Measurements from ENCODE around the gene NPTX2. TPM values are rescaled to one million over a fixed set of nuclear protein-coding genes. Genes with fewer than 3 reads are reported as not detected.
"Not testable (repeated sequence)": the region's sequence is repeated elsewhere in the genome, so short reads cannot be mapped to it uniquely, and the experiment has no call there.

Gene NPTX2
- total and polyA plus RNA-seq, 2 experiments from 2014 or later: 3.0 to 5.5 TPM

- H3K9me3 ChIP-seq (ENCODE audit: low read depth): no peaks in the 10 kb centered on the region
- H3K4me2 ChIP-seq: no peak overlapping the region
- H3K9me2 ChIP-seq (replicated peaks; ENCODE audit: insufficient read depth): no peaks in the 10 kb centered on the region
- 68% methylated on average over 22 of the region's 22 CpGs for whole genome bisulfite sequencing (ENCODE audit: low lambda C conversion rate, missing lambda C conversion rate)
- H3K4me1 ChIP-seq (ENCODE audit: insufficient read depth): no peaks in the 10 kb centered on the region
- no peaks in the 10 kb centered on the region for H3K79me2 ChIP-seq
- DNase-seq (ENCODE audit: low spot score): no peak
- no peaks in the 10 kb centered on the region for H3K27me3 ChIP-seq
- H3K4me3 ChIP-seq: no peak overlapping the region
- no peak for TF ChIP-seq CTCF (IDR thresholded peaks at IDR 0.05; ENCODE audit: poor library complexity)
- TF ChIP-seq EZH2 (IDR thresholded peaks at IDR 0.05; ENCODE audit: borderline replicate concordance): no peak
- TF ChIP-seq EZH2phosphoT487 (IDR thresholded peaks at IDR 0.05; ENCODE audit: low read depth, severe bottlenecking, unreplicated experiment): no peak
- no peaks in the 10 kb centered on the region for H4K20me1 ChIP-seq (ENCODE audit: insufficient read depth, poor library complexity, severe bottlenecking)
- H2AFZ ChIP-seq: no peak overlapping the region
- no peaks in the 10 kb centered on the region for H3K36me3 ChIP-seq (replicated peaks; ENCODE audit: insufficient read depth, low read depth)
- H3K27ac ChIP-seq: no peak overlapping the region
Measured at GRCh38 chr7:98569691-98570337, 47.3 kb upstream of the NPTX2 start.

GRCh38 chr7:98571006-98571405, 46.1 kb upstream of the NPTX2 start:
- no peak overlapping the region for H3K4me2 ChIP-seq
- H3K79me2 ChIP-seq: no peaks in the 10 kb centered on the region
- H3K27me3 ChIP-seq: no peaks in the 10 kb centered on the region
- H3K4me3 ChIP-seq: no peak overlapping the region
- no peak overlapping the region for H3K27ac ChIP-seq
- 86% methylated on average over 5 of the region's 5 CpGs for WGBS (ENCODE audit: low lambda C conversion rate, missing lambda C conversion rate)
- DNase-seq (ENCODE audit: low spot score): no peak
- no peak overlapping the region for H2AFZ ChIP-seq
- H3K9me2 ChIP-seq (replicated peaks; ENCODE audit: insufficient read depth): no peaks in the 10 kb centered on the region
- H3K4me1 ChIP-seq (ENCODE audit: insufficient read depth): no peaks in the 10 kb centered on the region
- H3K36me3 ChIP-seq (replicated peaks; ENCODE audit: insufficient read depth, low read depth): no peaks in the 10 kb centered on the region
- TF ChIP-seq EZH2 (IDR thresholded peaks at IDR 0.05; ENCODE audit: borderline replicate concordance) (no peak), EZH2phosphoT487 (IDR thresholded peaks at IDR 0.05; ENCODE audit: low read depth, severe bottlenecking, unreplicated experiment) (no peak), CTCF (IDR thresholded peaks at IDR 0.05; ENCODE audit: poor library complexity) (no peak)
- no peaks in the 10 kb centered on the region for H4K20me1 ChIP-seq (ENCODE audit: insufficient read depth, poor library complexity, severe bottlenecking)
- H3K9me3 ChIP-seq (ENCODE audit: low read depth): no peaks in the 10 kb centered on the region

- H3K4me3 ChIP-seq: no peak overlapping the region
- WGBS (ENCODE audit: low lambda C conversion rate, missing lambda C conversion rate): 84% methylated on average over 6 of the region's 6 CpGs
- no peak overlapping the region for H3K4me2 ChIP-seq
- H3K79me2 ChIP-seq: no peaks in the 10 kb centered on the region
- H2AFZ ChIP-seq: no peak overlapping the region
- no peak overlapping the region for H3K27ac ChIP-seq
- no peaks in the 10 kb centered on the region for H4K20me1 ChIP-seq (ENCODE audit: insufficient read depth, poor library complexity, severe bottlenecking)
- H3K9me3 ChIP-seq (ENCODE audit: low read depth): no peaks in the 10 kb centered on the region
- TF ChIP-seq CTCF (IDR thresholded peaks at IDR 0.05; ENCODE audit: poor library complexity) (no peak), EZH2 (IDR thresholded peaks at IDR 0.05; ENCODE audit: borderline replicate concordance) (no peak), EZH2phosphoT487 (IDR thresholded peaks at IDR 0.05; ENCODE audit: low read depth, severe bottlenecking, unreplicated experiment) (no peak)
- no peaks in the 10 kb centered on the region for H3K27me3 ChIP-seq
- H3K4me1 ChIP-seq (ENCODE audit: insufficient read depth): no peaks in the 10 kb centered on the region
- H3K9me2 ChIP-seq (replicated peaks; ENCODE audit: insufficient read depth): no peaks in the 10 kb centered on the region
- no peaks in the 10 kb centered on the region for H3K36me3 ChIP-seq (replicated peaks; ENCODE audit: insufficient read depth, low read depth)
- DNase-seq (ENCODE audit: low spot score): no peak
Measured at GRCh38 chr7:98571986-98572385, 45.1 kb upstream of the NPTX2 start.

- not testable (repeated sequence) for DNase-seq (ENCODE audit: low spot score); H3K79me2 ChIP-seq; H3K9me3 ChIP-seq (ENCODE audit: low read depth); H3K27me3 ChIP-seq; H3K4me3 ChIP-seq; H3K9me2 ChIP-seq (replicated peaks; ENCODE audit: insufficient read depth); H3K36me3 ChIP-seq (replicated peaks; ENCODE audit: insufficient read depth, low read depth); H3K27ac ChIP-seq; H3K4me2 ChIP-seq; H3K4me1 ChIP-seq (ENCODE audit: insufficient read depth); H4K20me1 ChIP-seq (ENCODE audit: insufficient read depth, poor library complexity, severe bottlenecking); H2AFZ ChIP-seq
- WGBS (ENCODE audit: low lambda C conversion rate, missing lambda C conversion rate): 91% methylated on average over 9 of the region's 9 CpGs
Measured at GRCh38 chr7:98572716-98573115, 44.4 kb upstream of the NPTX2 start.

Data from hepatocyte (in vitro differentiated cells).